A549 treated with AZD9567 at 1 μM for 4 hours (cell line): ENCODE results near the gene ENKD1. TPM values are rescaled to one million over a fixed set of nuclear protein-coding genes. Genes with fewer than 3 reads are reported as not detected.

Experiments
- total RNA-seq: library from RNA; stranded (reverse); fragments of 200-300 nt; extraction: Qiagen RNA extraction; gene quantifications from 5 replicates; pipeline ENCODE4 v1.2.3, GENCODE V29; 2022; ENCODE audit not compliant: insufficient read depth

Gene ENKD1
- 3.3 to 12.0 TPM (median 10.3 TPM) in 5 replicates for total RNA-seq

GRCh38 chr16:67666559-67667452, at the start of gene ENKD1, which contains the start of gene C16orf86:
ENKD1 (minus strand) TSS chr16:67666750; CDS start chr16:67666442, 308 bp downstream.
C16orf86 (plus strand) TSS chr16:67666814; CDS start chr16:67666971, 157 bp downstream.

DNA sequence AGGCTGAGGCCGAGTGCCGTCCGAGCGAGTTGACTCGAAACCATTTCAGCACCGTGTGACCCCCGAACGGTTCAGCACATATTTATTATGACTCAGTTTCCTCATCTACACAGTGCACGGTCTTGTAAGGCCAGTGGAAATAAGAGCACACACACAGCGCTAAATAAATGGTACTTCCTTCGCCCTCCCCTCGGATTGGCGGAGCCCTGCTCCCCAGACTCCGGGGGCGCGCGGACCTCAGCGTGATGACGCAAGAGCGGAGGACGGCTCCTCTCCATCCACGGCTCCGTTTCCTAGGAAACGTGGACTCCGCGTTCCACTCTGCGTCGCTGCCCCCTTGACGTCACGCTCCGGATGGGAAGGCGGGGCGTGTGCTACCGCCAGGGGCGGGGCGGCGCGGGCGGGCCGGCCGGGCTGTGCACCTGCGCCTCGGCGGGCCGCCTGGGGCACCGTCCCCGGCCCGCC, 6.0 kb downstream of the ENKD1 start, which contains the start of gene PARD6A:
PARD6A (plus strand) TSS at position 397 of the 465 bp plus-strand sequence. CDS start 79 bp downstream, outside the sequence.

DNA sequence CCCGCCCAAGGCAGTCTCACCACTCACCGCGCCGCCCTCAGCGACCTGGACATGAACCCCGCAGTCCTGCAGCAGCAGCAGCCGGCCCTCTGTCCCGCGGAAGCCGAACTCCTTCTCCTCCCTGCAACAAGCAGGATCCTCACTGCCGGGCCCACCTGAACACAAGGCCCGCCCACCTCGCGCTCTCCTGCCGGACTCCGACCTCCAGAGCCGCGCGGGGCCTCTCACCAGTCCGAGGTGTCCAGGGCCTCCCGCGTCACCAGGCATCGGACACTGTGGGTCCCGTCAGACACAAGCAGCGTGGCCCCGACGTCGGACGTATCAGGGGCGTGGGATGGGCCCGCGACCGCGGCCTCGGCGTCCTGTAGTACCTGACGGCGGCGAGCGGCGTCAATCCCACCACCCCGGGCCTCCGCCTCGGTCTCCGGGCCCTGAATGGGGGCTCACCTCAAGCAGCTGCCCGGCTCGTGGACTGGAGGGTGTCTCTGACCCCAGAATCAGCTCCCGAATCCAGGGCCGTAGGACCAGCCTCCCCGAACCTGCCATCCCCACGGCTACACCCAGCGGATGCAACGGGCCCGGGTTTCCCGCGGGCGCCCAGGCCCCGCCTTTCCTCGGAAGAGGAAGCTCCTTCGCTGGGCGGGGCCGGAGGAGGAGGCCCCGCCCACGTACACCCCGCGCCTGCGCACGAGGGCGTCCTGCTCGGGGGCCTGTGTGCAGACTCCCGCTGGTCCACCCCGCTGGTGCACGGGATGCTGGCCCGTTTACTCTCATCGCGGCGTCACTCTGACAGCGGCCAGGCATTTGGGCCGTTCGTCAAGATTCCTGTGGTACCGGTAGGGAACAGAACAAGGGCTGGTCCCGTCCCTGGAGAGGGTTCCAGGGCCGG, 6.6 kb downstream of the ENKD1 start, which contains the start of gene ACD:
ACD (minus strand) TSS at position 586 of the 889 bp plus-strand sequence; CDS start at position 546, 40 bp downstream.

Other genes with a start within 250 kb of the ENKD1 start
- 1.6 to 2.2 TPM (median 1.8 TPM) in 5 replicates for gene HSD11B2, start 235.6 kb downstream of the ENKD1 start, total RNA-seq
- gene ATP6V0D1, start 185.6 kb downstream of the ENKD1 start, total RNA-seq, result 94.7 to 122 TPM (median 111 TPM) in 5 replicates
- not detected in 5 replicates for gene AGRP, start 183.2 kb downstream of the ENKD1 start, total RNA-seq
- 36.7 to 43.5 TPM (median 40.1 TPM) in 5 replicates for gene RIPOR1, start 137.9 kb downstream of the ENKD1 start, total RNA-seq
- 32.8 to 40.3 TPM (median 34.0 TPM) in 5 replicates for gene CTCF, start 104.2 kb downstream of the ENKD1 start, total RNA-seq
- gene CARMIL2, start 21.6 kb downstream of the ENKD1 start, total RNA-seq, result 0.62 to 2.4 TPM (median 2.1 TPM) in 5 replicates
- gene ACD, start 6.5 kb downstream of the ENKD1 start, total RNA-seq, result 34.7 to 38.7 TPM (median 36.6 TPM) in 5 replicates
- gene PARD6A, start 5.8 kb downstream of the ENKD1 start, total RNA-seq, result 1.8 to 2.2 TPM (median 2.1 TPM) in 4 of 5 replicates, not detected in the other
- gene C16orf86, start 64 bp upstream of the ENKD1 start, total RNA-seq, result 0.10 to 0.20 TPM in 2 of 5 replicates, not detected in the others
- 8.9 to 18.3 TPM (median 17.8 TPM) in 5 replicates for gene GFOD2, start 52.6 kb upstream of the ENKD1 start, total RNA-seq
- gene RANBP10, start 139.8 kb upstream of the ENKD1 start, total RNA-seq, result 9.5 to 10.9 TPM (median 10.2 TPM) in 5 replicates
- 0.33 to 0.85 TPM (median 0.43 TPM) in 4 of 5 replicates, not detected in the other for gene TSNAXIP1, start 140.1 kb upstream of the ENKD1 start, total RNA-seq
- gene THAP11, start 175.6 kb upstream of the ENKD1 start, total RNA-seq, result 23.4 to 41.0 TPM (median 38.1 TPM) in 5 replicates
- 234 to 376 TPM (median 237 TPM) in 5 replicates for gene NUTF2, start 180.2 kb upstream of the ENKD1 start, total RNA-seq
- gene CENPT, start 180.9 kb upstream of the ENKD1 start, total RNA-seq, result 27.5 to 32.3 TPM (median 31.8 TPM) in 5 replicates
- 38.5 to 68.1 TPM (median 65.8 TPM) in 5 replicates for gene EDC4, start 206.3 kb upstream of the ENKD1 start, total RNA-seq
- 0.29 to 0.37 TPM in 2 of 5 replicates, not detected in the others for gene NRN1L, start 218.1 kb upstream of the ENKD1 start, total RNA-seq
- 11.1 to 20.4 TPM (median 15.9 TPM) in 5 replicates for gene PSKH1, start 226.5 kb upstream of the ENKD1 start, total RNA-seq